ENCODE data around the gene HECTD4.

- no peak for TF ChIP-seq CTCF (conservative IDR thresholded peaks at IDR 0.05; ENCODE audit: low read length)
- TF ChIP-seq EZH2phosphoT487 (IDR thresholded peaks at IDR 0.05; ENCODE audit: borderline replicate concordance, low read depth, low read length), result no peak
Observed at GRCh38 chr12:112359290-112359689, 22.9 kb downstream of the HECTD4 start.
